Activated CD4-positive, alpha-beta T cell treated with anti-CD3 and anti-CD28 coated beads, Interleukin-2, amount 50 U/mL, for 4 hours (primary cell): ENCODE data around the gene GNA15.

Experiments
- DNase-seq, 2 experiments: peaks; one replicate each; pipeline ENCODE4 v3.0.0-alpha.2; 2020

Gene GNA15

DNA sequence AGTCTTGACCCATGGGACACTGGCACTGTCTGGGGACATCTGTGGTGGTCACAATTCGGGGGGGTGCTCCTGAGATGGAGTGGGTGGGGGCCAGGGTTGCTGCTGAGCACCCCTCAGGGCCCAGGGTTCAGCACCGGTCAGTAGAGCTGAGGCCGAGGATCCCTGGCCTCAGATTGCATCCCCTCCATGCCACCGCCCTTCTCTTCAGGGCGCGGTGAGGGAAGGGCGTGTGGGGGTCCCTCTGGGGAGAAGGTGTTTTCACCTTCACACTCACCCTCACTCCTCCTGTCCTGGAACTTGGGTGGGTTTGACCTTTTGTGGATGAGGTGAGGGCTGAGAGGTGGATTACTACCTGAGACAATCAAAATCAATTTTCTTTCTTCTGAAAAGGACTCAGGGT, 28.2 kb upstream of the GNA15 start:
- no peak for DNase-seq

GRCh38 chr19:3108775-3109174, 27.1 kb upstream of the GNA15 start:
- DNase-seq = peak; percentile 67 to 68

DNA sequence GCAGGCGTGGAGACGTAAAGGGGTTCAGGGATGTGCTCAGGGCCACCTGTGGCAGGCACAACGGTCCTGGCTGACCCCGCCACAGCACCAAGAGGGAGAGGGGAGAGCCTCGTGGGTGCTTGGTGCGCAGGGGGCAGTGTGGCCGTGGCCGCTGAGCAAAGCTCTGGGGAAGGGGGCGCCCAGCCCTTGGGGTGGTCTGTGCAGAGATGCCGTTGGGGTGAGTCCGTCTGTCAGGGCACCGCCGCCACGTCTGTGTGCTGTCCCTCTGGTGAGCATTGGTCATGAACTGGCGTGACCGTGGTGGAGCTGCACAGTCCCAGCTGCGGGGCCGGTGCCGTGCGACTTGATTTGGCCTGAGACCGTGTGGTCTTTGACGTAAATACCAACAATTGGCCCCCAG, 26.3 kb upstream of the GNA15 start:
- DNase-seq = no peak

- no peak for DNase-seq
Measured at GRCh38 chr19:3110126-3110825, 25.6 kb upstream of the GNA15 start.

GRCh38 chr19:3111586-3112247, 24.1 kb upstream of the GNA15 start:
- DNase-seq = no peak

GRCh38 chr19:3112375-3113099, 23.3 kb upstream of the GNA15 start:
- DNase-seq = no peak

- no peak for DNase-seq
Measured at GRCh38 chr19:3113100-3114017, 22.5 kb upstream of the GNA15 start.

DNA sequence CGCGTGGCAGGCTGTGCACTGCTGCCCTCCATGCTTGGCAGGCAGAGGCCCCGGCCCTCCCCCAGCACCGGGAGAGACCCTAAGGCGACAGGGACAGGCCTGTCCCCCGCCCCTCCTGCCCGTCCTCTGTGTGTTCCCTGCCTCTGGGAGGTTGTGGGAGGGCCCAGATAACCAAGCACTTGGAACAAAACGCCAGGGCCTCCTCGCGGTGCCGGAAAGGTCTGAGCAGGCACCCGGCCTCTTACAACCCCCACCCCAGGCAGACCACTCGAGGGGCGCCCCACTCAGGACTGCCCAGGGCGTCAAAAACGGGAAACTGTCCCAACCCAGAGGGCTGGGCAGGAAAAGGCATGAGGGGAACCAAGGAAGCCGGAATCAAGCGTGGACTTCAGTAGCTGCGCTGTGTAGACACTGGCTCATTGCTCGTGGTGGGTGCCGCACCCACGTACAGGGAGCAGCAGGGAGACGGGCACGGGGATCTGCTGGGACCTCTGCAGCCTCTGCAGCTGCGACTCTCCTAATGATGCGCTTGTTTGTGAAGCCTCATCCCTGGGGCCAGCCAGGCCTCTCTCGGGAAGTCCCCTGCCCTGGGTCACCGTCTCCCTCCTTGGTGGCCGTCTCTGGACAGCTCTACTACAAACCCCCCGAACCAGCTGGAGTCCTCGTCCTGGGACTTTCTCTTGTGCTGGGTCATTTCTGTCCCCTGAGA, 21.7 kb upstream of the GNA15 start:
- DNase-seq = no peak

GRCh38 chr19:3114811-3115210, 21.0 kb upstream of the GNA15 start:
- DNase-seq = no peak

GRCh38 chr19:3115411-3115810, 20.4 kb upstream of the GNA15 start:
- no peak for DNase-seq

- no peak for DNase-seq
Measured at GRCh38 chr19:3115916-3116602, 19.8 kb upstream of the GNA15 start.

- no peak for DNase-seq
Measured at GRCh38 chr19:3116621-3117020, 19.2 kb upstream of the GNA15 start.

DNA sequence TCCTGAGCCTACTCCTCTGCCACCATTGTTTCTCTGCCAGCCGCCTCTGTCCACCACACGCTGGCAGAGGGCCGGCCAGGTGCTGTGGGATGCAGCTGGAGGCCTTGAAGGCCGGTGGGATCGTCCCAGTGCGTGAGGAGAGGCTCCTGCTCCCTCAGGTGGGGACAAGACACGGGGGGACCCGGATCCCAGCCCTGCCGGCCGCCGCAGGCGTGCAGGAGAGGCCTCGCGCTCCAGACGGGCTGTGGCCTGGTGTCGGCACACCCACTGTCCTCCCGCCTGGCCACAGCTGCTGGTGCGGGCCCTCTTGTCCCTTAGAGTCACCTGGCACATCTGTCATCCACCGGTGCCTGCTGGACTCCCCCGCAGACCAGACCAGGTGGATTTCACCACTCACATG, 18.1 kb upstream of the GNA15 start:
- DNase-seq = no peak

DNA sequence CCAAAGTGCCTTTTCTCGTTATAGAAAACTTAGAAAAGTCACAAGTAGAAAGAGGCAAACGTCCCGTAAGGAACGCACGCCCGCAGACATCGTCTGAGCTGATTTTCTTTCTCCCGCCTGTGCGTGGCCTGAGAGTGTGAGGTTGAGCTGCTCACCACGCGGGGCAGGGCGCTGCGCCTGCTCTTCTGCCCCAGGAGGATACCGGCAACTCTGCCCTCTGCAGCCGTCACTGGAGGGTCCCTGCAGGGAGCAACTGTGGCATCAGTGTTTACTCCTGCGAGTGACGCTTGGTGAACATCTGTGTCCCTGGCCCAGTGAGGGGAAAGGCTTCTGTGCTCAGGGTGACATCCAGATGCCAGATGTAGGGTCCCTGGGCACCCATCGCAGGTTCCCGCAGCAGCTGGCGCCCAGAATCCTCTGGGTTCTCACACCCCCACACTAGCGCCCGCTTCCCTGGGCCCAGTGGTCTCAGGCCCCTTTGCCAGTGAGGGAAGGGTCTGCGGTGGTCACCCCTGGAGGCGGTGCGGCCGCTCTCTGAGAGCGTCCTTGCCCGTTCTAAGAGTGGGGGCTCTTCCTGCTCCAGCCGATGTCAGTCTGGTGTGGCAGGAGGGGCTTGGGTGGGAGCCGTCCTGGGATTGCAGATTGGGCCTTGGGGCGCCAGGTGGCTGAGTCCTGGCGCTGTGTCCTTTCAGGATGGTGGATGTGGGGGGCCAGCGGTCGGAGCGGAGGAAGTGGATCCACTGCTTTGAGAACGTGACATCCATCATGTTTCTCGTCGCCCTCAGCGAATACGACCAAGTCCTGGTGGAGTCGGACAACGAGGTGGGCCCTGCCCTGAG, 17.4 kb upstream of the GNA15 start:
- no peak for DNase-seq

- DNase-seq = no peak
Measured at GRCh38 chr19:3119071-3119595, 16.7 kb upstream of the GNA15 start.

GRCh38 chr19:3119693-3120380, 16.0 kb upstream of the GNA15 start:
- no peak for DNase-seq

GRCh38 chr19:3120611-3121276, 15.1 kb upstream of the GNA15 start:
- no peak for DNase-seq

DNA sequence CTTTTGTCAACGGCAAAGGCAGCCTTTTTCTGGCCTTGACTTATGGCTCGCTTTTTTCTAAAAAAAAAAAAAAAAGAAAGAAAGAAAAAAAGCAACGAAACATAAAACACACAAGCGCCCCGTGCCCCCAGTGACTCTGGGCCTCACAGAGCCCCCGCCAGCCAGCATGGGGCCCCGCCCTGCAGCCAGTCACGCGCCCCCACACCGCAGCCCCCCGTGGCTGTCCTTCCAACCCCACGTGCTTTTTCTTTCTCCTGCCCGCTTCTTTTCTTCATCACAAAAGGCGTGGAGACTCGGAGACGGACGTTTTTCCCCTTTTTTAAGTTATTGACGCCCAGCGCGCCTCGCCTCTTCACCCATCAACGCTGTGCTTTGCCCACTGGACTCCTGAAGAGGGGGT, 14.4 kb upstream of the GNA15 start:
- DNase-seq = no peak

DNA sequence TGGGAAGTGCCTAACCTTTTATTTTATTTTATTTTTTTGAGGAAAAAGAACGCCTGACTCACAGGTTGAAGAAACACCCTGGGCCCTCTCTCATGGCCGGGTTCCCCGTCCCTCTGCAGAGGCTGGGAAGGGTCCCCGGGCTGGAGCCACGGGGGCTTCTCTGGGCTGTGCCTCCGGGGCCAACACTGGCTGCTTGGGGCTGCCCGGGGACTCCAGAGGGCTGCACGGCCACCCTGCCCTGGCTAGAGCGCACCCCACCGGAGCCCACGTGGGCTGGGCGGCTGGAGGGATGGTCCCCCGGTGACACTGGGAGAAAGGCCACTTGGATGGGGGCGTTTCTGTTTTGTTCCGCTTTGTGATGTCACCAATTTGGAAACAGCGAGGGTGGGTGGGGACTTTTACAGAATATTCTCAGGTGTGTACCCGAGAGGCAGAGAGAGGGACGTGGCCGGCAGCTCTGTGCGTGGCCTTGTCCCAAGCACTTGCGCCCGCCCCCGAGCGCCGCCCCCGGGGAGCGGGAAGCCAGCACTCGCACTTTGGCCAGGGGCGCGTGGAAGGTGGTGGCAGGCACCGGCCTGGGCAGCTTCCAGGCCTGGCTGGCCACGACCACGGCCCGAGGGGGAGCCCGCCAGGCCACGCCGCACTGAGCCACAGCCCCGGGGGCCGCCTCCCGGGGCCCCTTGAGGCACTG, 13.9 kb upstream of the GNA15 start:
- DNase-seq = no peak
